Heart left ventricle (tissue), 16 donors: Measurements from ENCODE around the gene FGF14. TPM values are rescaled to one million over a fixed set of nuclear protein-coding genes. Genes with fewer than 3 reads are reported as not detected.

ENCODE experiments used
- ATAC-seq, 4 donors: fragments of 200-7000 bp; cut with Tn5 transposase; one replicate each; pipeline ENCODE4 v1.9.1; 2020 to 2022; ENCODE audit warnings: moderate library complexity in 4 of 4, mild to moderate bottlenecking in 3 of 4, moderate number of reproducible peaks in 1 of 4
- DNase-seq, 5 donors: peaks; one replicate each; pipeline ENCODE4 v3.0.0-alpha.2; 2020
- H3K27ac ChIP-seq, 12 donors: fragments of 200-600 bp; sonication (generic) in 4 of 12; one replicate each; pipeline versions ENCODE4 v1.5.0 to v1.8.0; 2016 to 2022; ENCODE audit warnings: mild to moderate bottlenecking in 2 of 12
- H3K27me3 ChIP-seq, 9 donors: fragments of 200-600 bp; sonication (generic) in 2 of 9; one replicate each; pipeline versions ENCODE4 v1.5.1 to v1.8.0; 2016 to 2022; ENCODE audit warnings: mild to moderate bottlenecking in 3 of 9
- H3K36me3 ChIP-seq, 9 donors: fragments of 200-600 bp; sonication (generic) in 2 of 9; one replicate each; pipeline versions ENCODE4 v1.5.0 to v1.8.0; 2018 to 2022; ENCODE audit warnings: mild to moderate bottlenecking in 2 of 9
- H3K4me1 ChIP-seq, 12 donors: fragments of 200-600 bp; sonication (generic) in 4 of 12; one replicate each; pipeline versions ENCODE4 v1.5.0 to v1.8.0; 2016 to 2022; ENCODE audit warnings: mild to moderate bottlenecking in 3 of 12
- H3K4me3 ChIP-seq, 12 donors: fragments of 200-600 bp; sonication (generic) in 4 of 12; one replicate each; pipeline versions ENCODE4 v1.5.0 to v1.8.0; 2017 to 2022; ENCODE audit warnings: mild to moderate bottlenecking in 9 of 12, moderate library complexity in 4 of 12
- H3K9me3 ChIP-seq, 12 donors: fragments of 200-600 bp; sonication (generic) in 4 of 12; one replicate each; pipeline versions ENCODE4 v1.5.0 to v1.8.0; 2016 to 2022; ENCODE audit warnings: mild to moderate bottlenecking in 1 of 12
- CTCF ChIP-seq, 12 donors: fragments of 200-600 bp; sonication (generic) in 4 of 12; IDR thresholded peaks; one replicate each; pipeline versions ENCODE4 v1.5.0 to v1.8.0; 2018 to 2022; ENCODE audit warnings: antibody characterized with exemption in 12 of 12, mild to moderate bottlenecking in 5 of 12
- POLR2A ChIP-seq, 2 donors: fragments of 450-650 bp; IDR thresholded peaks; one replicate each; pipeline ENCODE4 v1.6.1; 2017; ENCODE audit warnings: antibody characterized with exemption in 2 of 2, mild to moderate bottlenecking in 2 of 2, moderate library complexity in 2 of 2
- WGBS, 4 donors: extraction: QIAGEN DNeasy Blood & Tissue Kit in 2 of 4; methylation state at CpG; one replicate each; pipeline versions ENCODE4 v1.1.5 to v1.1.7; 2013 to 2018; 5-methylcytosine and 5-hydroxymethylcytosine counted together
- intact Hi-C, 10 donors: fragments of 100-400 bp; cut with DNase I; formaldehyde crosslinking; loops; one replicate each; pipeline versions ENCODE4 v1.11.1 to v1.14.2; 2022
- polyA plus RNA-seq, 2 donors: library from polyadenylated mRNA; stranded (reverse); fragments of 200-250 nt; gene quantifications; one replicate each; pipeline ENCODE4 v1.2.3, GENCODE V29; 2013
- total RNA-seq, 9 donors: library from RNA; depleted of rRNA in 2 of 9; stranded (reverse); fragments of >200 nt in 2 of 9; fragmentation: NEBNext Ultra II Directional in 3 of 9; extraction: Animal tissue kit (Norgen Biotek cat#: 25700) in 3 of 9; gene quantifications; one replicate each; pipeline versions ENCODE4 v1.1.0 to v1.2.4, GENCODE V29; 2016 to 2023
- donor health status: ischemic (EF 13 %, LVEDD 7.1; RV severe dilation, severe dysfunction).
- donor health status: healthy with polysubstance abuse.
- donor health status: DM: no; HTN: yes; CAD: no.
- donor health status: DM: no; HTN: no; CAD: no.
- donor health status: ischemic (EF 25% LVEDD 6.9; RV normal size, moderate dysfunction).
- donor health status: ischemic (EF 25% LVEDD 5.7; RV mildly dilated, moderate dysfunction).
- donor health status: healthy.
- donor health status: DM: yes; HTN: yes; CAD: no.
- donor health status: ischemic (EF 35%, LVEDD 5.7; RV mildly dilated, moderate dysfunction).
- donor health status: nonischemic (EF 11% LVEDD 7.7; RV severe dilation, severe dysfunction).
- donor health status: DM: yes; HTN: yes; CAD: no.
- donor health status: PGD.
- donor health status: ischemic (EF 29% LVEDD 5.4; RV normal size, mild dysfunction).
- donor health status: nonischemic (EF 23%, LVEDD 6.1; RV moderate dilation, normal function).

Gene FGF14
- total and polyA plus RNA-seq, 11 donors = 0.14 to 6.3 (median 3.9) TPM

GRCh38 chr13:102244607-102245227 lies 157.1 kb downstream of the FGF14 start:
- 70 to 77% (median 74%) methylated on average over 3 of the region's 3 CpGs for WGBS, 4 donors
- DNase-seq (no peak), ATAC-seq (no peak)
- H3K4me1 ChIP-seq = peaks cover 0 to 3% (median 0%) of the 10 kb centered on the region in 12 donors
- H3K27ac ChIP-seq = no peak overlapping the region
- H3K4me3 ChIP-seq = no peak overlapping the region
- H3K27me3 ChIP-seq = no peaks in the 10 kb centered on the region
- intact Hi-C loops = no loop called here
- TF ChIP-seq CTCF (IDR thresholded peaks at IDR 0.05) (no peak), POLR2A (IDR thresholded peaks at IDR 0.05) (no peak)
- peaks cover 0 to 7% (median 0%) of the 10 kb centered on the region in 12 donors for H3K9me3 ChIP-seq
- no peaks in the 10 kb centered on the region for H3K36me3 ChIP-seq

- no peak overlapping the region for H3K4me3 ChIP-seq
Measured at GRCh38 chr13:102240110-102240509, 161.7 kb downstream of the FGF14 start.

GRCh38 chr13:102237230-102237629 lies 164.6 kb downstream of the FGF14 start:
- H3K27ac ChIP-seq = no peak overlapping the region
- ATAC-seq = no peak
- peaks cover 0 to 3% (median 0%) of the 10 kb centered on the region in 12 donors for H3K4me1 ChIP-seq
- DNase-seq = no peak
- intact Hi-C loops = no loop called here
- no peak overlapping the region for H3K4me3 ChIP-seq
- TF ChIP-seq POLR2A (IDR thresholded peaks at IDR 0.05) (no peak), CTCF (IDR thresholded peaks at IDR 0.05) (no peak)
- no peaks in the 10 kb centered on the region for H3K36me3 ChIP-seq
- 56 to 66% (median 60%) methylated on average over 6 of the region's 6 CpGs for WGBS, 4 donors
- H3K27me3 ChIP-seq = no peaks in the 10 kb centered on the region
- no peaks in the 10 kb centered on the region for H3K9me3 ChIP-seq

More at GRCh38 chr13:102240110-102240509, 161.7 kb downstream of the FGF14 start:
- no peak overlapping the region for H3K27ac ChIP-seq
- H3K4me1 ChIP-seq = peaks cover 0 to 3% (median 0%) of the 10 kb centered on the region in 12 donors
- H3K36me3 ChIP-seq = no peaks in the 10 kb centered on the region
- TF ChIP-seq CTCF (IDR thresholded peaks at IDR 0.05) (no peak), POLR2A (IDR thresholded peaks at IDR 0.05) (no peak)
- H3K9me3 ChIP-seq = peaks cover 0 to 7% (median 0%) of the 10 kb centered on the region in 12 donors
- no peaks in the 10 kb centered on the region for H3K27me3 ChIP-seq
- intact Hi-C loops = no loop called here
- no peak for DNase-seq
- WGBS, 4 donors = 79 to 87% (median 87%) methylated on average over 3 of the region's 3 CpGs
- ATAC-seq = no peak

DNA sequence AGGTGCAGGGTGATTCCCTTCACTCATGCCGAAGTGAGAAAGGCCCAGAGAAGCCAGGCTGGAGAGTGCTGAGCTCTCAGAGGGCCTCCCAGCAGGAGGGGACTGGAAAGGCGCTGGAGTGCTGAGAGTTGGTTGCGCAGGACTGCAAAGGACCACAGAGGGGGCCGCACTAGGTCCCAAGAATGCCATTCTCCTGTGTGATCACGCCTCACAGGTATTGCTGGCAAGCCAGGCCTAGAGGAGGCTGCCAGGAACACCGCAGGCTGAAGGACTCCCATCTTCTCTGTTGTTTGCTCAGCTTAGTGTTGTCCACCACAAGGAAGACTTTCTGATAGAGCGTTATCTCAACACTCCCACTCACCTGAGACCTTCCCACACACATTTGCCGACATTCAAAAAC lies 165.0 kb downstream of the FGF14 start:
- no peak overlapping the region for H3K4me3 ChIP-seq
- H3K27ac ChIP-seq = no peak overlapping the region
- DNase-seq = no peak
- H3K36me3 ChIP-seq = no peaks in the 10 kb centered on the region
- H3K27me3 ChIP-seq = no peaks in the 10 kb centered on the region
- intact Hi-C loops = no loop called here
- 77 to 87% (median 84%) methylated on average over 8 of the region's 8 CpGs for WGBS, 4 donors
- H3K9me3 ChIP-seq = no peaks in the 10 kb centered on the region
- peaks cover 0 to 3% (median 0%) of the 10 kb centered on the region in 12 donors for H3K4me1 ChIP-seq
- ATAC-seq = no peak
- TF ChIP-seq CTCF (IDR thresholded peaks at IDR 0.05) (no peak), POLR2A (IDR thresholded peaks at IDR 0.05) (no peak)
